Testis (tissue), 3 donors: ENCODE data around the gene PSMB10. TPM values are rescaled to one million over a fixed set of nuclear protein-coding genes. Genes with fewer than 3 reads are reported as not detected.

Source experiments
- DNase-seq: peaks from one replicate; pipeline ENCODE4 v3.0.0-alpha.2; 2019
- H3K27ac ChIP-seq, 2 donors: fragments of 200-600 bp; sonication (generic); one replicate each; pipeline ENCODE4 v1.5.1; 2019
- H3K27me3 ChIP-seq: fragments of 200-600 bp; sonication (generic); one replicate; pipeline ENCODE4 v1.5.1; 2019
- H3K36me3 ChIP-seq: fragments of 200-600 bp; sonication (generic); one replicate; pipeline ENCODE4 v1.5.1; 2017; ENCODE audit warnings: low read depth; ENCODE audit errors: missing control alignments
- H3K4me1 ChIP-seq: fragments of 200-600 bp; sonication (generic); one replicate; pipeline ENCODE4 v1.5.1; 2019
- H3K4me3 ChIP-seq, 2 donors: fragments of 200-600 bp; sonication (generic); one replicate each; pipeline ENCODE4 v1.5.1; 2017 to 2019
- H3K9me3 ChIP-seq: fragments of 200-600 bp; sonication (generic); one replicate; pipeline ENCODE4 v1.5.1; 2017
- CTCF ChIP-seq, 3 experiments: fragments of 450-650 bp in 2 of 3; fragments of 200-600 bp in 1 of 3; sonication (generic) in 1 of 3; IDR thresholded peaks; one replicate each; pipeline ENCODE4 v1.5.1; 2016 to 2019; ENCODE audit warnings: antibody characterized with exemption in 3 of 3, mild to moderate bottlenecking in 2 of 3, moderate library complexity in 1 of 3
- POLR2A ChIP-seq: fragments of 450-650 bp; IDR thresholded peaks from one replicate; pipeline ENCODE4 v1.6.1; 2017; ENCODE audit warnings: antibody characterized with exemption, mild to moderate bottlenecking, moderate library complexity
- WGBS, 2 donors: methylation state at CpG; one replicate each; pipeline ENCODE4 v1.1.5; 2018; 5-methylcytosine and 5-hydroxymethylcytosine counted together
- intact Hi-C: fragments of 100-400 bp; cut with DNase I; formaldehyde crosslinking; loops from one replicate; pipeline ENCODE4 v1.15.1; 2023; ENCODE audit warnings: low total_unique reads
- polyA plus RNA-seq: library from polyadenylated mRNA; stranded (reverse); fragments of 350-450 nt; fragmentation: Illumina TruSeq; extraction: RNeasy Lipid Tissue Mini Kit (QIAGEN cat#74804); gene quantifications from one replicate; pipeline ENCODE4 v1.2.3, GENCODE V29; 2014; ENCODE audit warnings: low read depth, low replicate concordance; ENCODE audit not compliant: insufficient read depth
- total RNA-seq, 2 donors: library from RNA; depleted of rRNA; stranded (reverse); fragments of >200 nt; gene quantifications; one replicate each; pipeline ENCODE4 v1.2.3, GENCODE V29; 2016

The PSMB10 gene
- total and polyA plus RNA-seq, 3 donors from 2014 or later = 13.2 to 49.1 (median 14.2) TPM

- Histone ChIP-seq H3K9me3 (no peaks in the 10 kb centered on the region), H3K4me1 (peaks cover 27% of the 10 kb centered on the region), H3K4me3 (no peak overlapping the region), H3K36me3 (no peaks in the 10 kb centered on the region), H3K27me3 (no peaks in the 10 kb centered on the region), H3K27ac (no peak overlapping the region)
- intact Hi-C loops = no loop called here
- no peak for DNase-seq
- WGBS, 2 donors = 91% methylated on average over 14 of the region's 14 CpGs; no CpG with 5 or more reads in 1 of the 2 donors
- no peak for TF ChIP-seq POLR2A
- TF ChIP-seq CTCF (IDR thresholded peaks at IDR 0.05) = no peak
Measured at GRCh38 chr16:67930191-67930590, 6.5 kb downstream of the PSMB10 start.

DNA sequence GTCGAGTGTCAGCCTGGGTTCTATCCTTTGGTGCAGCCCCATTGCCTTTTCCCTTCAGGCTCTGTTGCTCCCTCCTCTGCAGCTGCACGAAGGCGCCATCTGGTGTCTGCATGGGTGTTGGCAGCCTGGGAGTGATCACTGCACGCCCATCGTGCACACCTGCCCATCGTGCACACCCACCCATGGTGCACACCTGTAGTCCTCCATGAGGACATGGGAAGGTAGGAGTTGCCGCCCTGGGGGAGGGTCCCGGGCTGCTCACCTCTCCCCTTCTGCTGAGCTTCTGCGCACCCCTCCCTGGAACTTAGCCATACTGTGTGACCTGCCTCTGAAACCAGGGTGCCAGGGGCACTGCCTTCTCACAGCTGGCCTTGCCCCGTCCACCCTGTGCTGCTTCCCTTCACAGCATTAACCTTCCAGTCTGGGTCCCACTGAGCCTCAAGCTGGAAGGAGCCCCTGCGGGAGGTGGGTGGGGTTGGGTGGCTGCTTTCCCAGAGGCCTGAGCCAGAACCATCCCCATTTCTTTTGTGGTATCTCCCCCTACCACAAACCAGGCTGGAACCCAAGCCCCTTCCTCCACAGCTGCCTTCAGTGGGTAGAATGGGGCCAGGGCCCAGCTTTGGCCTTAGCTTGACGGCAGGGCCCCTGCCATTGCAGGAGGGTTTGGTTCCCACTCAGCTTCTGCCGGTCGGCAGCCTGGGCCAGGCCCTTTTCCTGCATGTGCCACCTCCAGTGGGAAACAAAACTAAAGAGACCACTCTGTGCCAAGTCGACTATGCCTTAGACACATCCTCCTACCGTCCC, 7.9 kb downstream of the PSMB10 start:
- WGBS, 2 donors = 64 to 77% methylated on average over 5 to 16 of the region's 16 CpGs
- no peak overlapping the region for H3K27ac ChIP-seq
- H3K9me3 ChIP-seq = no peaks in the 10 kb centered on the region
- no peaks in the 10 kb centered on the region for H3K27me3 ChIP-seq
- intact Hi-C loops = no loop called here
- no peaks in the 10 kb centered on the region for H3K36me3 ChIP-seq
- no peak overlapping the region for H3K4me3 ChIP-seq
- DNase-seq = peak; percentile 75
- H3K4me1 ChIP-seq = peaks cover 18% of the 10 kb centered on the region
- TF ChIP-seq CTCF (IDR thresholded peaks at IDR 0.05) = peak; percentile 65 to 80 (median 75)
- TF ChIP-seq POLR2A = no peak

- Histone ChIP-seq H3K36me3 (no peaks in the 10 kb centered on the region), H3K4me1 (peaks cover 18% of the 10 kb centered on the region), H3K27me3 (no peaks in the 10 kb centered on the region), H3K27ac (no peak overlapping the region), H3K9me3 (no peaks in the 10 kb centered on the region), H3K4me3 (no peak overlapping the region)
- intact Hi-C loops = no loop called here
- no peak for DNase-seq
- 84 to 94% methylated on average over 3 to 7 of the region's 7 CpGs for WGBS, 2 donors
- TF ChIP-seq POLR2A (no peak), CTCF (IDR thresholded peaks at IDR 0.05) (no peak)
Measured at GRCh38 chr16:67928147-67928546, 8.5 kb downstream of the PSMB10 start.

DNA sequence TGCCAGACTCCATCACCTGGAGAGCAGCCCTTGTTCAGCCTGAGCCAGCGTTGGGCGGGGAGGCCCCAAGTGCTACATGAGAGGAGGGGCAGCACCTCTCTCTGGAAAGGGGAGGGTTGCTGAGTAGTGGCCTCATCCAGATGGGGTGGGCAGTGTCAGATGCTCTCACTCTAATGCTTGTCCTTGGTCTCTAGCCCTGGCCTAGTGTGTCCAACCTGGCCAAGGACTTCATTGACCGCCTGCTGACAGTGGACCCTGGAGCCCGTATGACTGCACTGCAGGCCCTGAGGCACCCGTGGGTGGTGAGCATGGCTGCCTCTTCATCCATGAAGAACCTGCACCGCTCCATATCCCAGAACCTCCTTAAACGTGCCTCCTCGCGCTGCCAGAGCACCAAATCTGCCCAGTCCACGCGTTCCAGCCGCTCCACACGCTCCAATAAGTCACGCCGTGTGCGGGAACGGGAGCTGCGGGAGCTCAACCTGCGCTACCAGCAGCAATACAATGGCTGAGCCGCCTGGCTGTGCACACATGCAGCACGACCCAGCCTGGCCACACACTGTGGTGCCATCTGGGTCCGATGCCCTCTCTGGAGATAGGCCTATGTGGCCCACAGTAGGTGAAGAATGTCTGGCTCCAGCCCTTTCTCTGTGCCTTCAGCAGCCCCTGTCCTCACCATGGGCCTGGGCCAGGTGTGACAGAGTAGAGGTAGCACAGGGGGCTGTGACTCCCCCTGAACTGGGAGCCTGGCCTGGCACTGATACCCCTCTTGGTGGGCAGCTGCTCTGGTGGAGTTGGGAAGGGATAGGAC, 9.3 kb downstream of the PSMB10 start:
- DNase-seq = no peak
- Histone ChIP-seq H3K9me3 (no peaks in the 10 kb centered on the region), H3K27ac (no peak overlapping the region), H3K4me1 (peaks cover 18% of the 10 kb centered on the region), H3K27me3 (no peaks in the 10 kb centered on the region), H3K36me3 (no peaks in the 10 kb centered on the region), H3K4me3 (no peak overlapping the region)
- 91 to 97% methylated on average over 7 to 22 of the region's 22 CpGs for WGBS, 2 donors
- intact Hi-C loops = no loop called here
- TF ChIP-seq POLR2A (no peak), CTCF (IDR thresholded peaks at IDR 0.05) (no peak)
